HG02840 (cell line): ENCODE data around the gene PTPRE.

Source experiments
- ATAC-seq: cut with Tn5 transposase; IDR thresholded peaks from one replicate; pipeline ENCODE4 v1.9.1; 2021; ENCODE audit warnings: mild to moderate bottlenecking, moderate library complexity, moderate number of reproducible peaks; ENCODE audit not compliant: unreplicated experiment, low FRiP score

The PTPRE gene

DNA sequence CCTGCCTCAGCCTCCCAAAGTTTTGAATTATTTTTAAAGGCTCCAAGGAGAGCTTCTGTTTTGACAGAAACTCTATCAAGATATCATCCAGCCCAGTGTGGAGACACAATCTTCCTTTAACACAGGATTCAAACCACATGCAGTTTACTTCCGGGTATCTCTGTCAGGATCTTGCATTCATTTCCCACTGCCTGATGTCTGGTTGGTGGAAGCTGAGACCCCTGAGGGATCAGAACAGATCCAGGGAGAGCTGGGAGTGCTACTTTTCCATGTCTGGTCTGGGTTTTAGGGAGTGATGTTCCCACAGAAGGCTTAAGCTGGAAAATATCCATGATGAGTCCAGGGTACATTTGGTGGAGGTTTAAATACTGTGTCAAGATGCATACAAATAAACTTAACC, 16.7 kb downstream of the PTPRE start:
- ATAC-seq: no peak

DNA sequence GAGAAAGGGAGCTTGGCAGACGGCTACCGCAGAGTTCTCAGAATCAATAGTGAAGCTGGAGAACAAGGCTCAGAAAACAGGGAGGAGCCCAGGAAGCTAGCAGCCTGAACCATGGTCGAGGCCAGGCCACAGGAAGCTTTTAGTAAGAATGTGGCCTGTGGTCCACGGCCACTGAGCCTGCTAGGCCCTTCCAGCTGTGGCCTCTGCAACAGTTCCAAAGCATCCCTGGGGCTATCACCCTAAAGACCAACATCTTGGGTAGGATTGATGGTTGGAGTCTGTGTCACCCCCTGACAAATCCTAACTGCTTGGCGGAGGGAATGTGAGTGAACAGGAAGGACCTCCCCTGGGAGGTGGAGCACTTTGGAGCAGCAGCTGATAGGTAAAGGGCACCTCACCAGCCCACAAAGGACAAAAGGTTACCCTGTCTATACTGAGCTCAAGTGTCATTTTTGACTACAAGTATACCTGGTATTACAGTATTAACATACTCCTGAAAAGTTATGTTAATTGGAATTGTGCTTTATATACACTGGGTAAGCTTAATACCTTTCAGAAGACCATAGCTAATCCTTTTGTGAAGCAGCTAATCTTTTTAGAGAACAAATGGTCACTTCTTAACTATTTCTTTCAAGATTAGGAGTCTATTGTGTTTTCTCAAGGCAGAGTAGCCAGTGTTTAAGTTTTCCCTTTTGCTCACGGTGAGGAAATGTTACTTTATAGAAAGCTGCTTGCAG, 18.7 kb downstream of the PTPRE start:
- ATAC-seq: no peak

DNA sequence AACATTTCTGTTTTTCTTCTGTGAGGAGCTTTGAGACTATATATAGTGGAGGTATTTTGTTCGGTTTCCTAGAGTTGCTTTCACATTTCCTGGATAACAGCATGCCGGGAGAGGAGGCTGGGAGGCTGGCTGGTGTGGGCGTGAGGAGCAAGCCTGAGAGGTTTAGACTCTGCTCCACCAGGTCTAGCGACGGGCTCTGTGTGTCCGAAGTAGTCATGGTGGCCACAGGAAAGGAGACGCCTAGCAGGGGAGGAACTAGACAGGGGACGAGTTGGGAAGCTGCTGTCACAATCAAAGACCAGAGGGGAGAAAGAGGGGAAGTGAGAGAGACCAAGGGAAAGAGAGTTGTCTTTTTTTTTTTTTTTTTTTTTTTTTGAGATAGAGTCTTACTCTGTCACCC, 19.6 kb downstream of the PTPRE start:
- no peak for ATAC-seq

DNA sequence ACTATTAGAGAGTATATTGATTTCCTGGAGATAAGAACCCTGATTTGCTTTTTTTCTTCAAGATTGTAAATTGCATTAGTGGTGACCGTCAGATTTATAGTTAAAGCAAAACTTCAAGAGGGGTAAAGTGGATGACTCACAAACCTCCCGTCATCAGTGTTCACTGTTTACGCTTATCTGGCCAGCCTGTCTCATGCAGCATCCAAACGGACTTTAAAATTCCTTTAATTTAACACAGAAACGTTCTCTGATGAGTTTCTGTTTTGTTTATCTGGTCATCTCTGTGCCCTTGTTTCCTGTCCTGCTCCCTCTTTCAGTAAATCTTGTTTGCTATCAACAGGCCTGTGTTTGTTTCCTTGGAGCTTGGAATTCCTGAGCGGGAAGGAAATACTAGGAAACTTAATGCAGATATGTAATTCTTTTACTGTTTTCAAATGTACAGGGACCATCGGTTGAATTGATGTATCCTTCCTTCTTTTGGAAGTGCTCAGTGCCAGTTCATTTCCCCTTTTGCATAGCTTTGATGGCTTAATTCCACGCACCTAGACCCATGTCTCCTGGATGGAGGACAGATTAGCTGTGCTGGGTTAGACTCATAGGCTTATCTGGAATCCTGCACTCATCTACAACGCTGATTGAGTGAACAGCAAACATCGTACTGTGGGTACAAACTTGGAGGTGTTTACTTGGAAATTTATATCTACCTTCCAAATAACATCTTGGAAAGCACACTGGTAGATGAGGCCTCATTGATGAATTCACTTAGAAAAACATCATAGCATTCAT, 21.3 kb downstream of the PTPRE start:
- no peak for ATAC-seq

DNA sequence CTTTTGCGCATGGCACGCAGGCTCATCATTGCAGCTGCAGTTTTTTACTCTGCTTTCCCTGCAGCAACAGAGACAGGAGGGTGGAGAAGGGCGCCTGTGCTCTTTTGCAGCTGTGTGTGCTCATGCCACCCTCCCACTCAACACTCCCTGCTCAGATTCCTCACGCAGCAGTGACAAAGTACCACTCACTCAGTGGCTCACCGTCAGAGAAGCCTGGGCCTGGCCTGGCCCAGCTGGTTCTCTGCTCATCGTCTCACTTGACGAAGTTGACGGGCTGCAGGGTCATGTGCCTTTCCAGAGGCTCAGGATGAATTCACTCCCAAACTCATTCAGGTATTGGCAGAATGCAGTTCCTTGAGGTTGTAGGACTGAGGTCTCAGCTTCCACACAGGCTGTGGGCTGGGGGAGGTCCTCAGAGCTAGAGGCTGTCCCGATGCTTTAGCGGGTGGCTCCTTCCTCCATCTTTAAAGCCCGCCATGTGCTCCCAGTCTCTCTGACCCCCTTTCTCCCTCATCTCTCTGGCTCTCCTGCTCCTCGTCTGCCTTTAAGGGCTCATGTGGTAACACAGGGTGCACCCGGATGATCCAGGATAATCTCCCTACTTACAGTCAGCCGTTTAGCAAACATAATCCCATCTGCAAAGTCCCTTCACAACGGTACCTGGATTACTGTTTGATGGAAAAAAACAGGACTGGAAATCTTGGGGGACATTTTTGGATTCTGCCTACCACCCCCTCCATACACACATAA, 25.8 kb downstream of the PTPRE start:
- ATAC-seq: no peak

DNA sequence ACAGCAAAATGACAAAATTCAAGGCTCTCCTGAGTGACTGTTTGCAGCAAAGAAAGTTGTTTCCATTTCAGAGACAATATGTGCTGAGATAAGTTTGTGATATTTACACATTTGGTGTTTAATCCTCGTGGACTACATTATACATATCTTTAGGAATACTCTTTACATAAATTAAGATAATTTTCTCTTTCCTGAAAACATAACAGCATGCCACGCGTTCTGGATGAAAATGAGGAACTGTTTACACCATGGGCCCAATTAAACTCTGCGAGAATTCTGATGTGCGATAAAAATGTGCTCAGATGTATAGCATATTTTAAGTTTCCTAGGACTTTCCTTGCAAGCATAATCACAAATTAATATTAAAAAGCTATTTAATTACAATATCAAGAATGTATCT, 26.4 kb downstream of the PTPRE start:
- ATAC-seq: no peak

DNA sequence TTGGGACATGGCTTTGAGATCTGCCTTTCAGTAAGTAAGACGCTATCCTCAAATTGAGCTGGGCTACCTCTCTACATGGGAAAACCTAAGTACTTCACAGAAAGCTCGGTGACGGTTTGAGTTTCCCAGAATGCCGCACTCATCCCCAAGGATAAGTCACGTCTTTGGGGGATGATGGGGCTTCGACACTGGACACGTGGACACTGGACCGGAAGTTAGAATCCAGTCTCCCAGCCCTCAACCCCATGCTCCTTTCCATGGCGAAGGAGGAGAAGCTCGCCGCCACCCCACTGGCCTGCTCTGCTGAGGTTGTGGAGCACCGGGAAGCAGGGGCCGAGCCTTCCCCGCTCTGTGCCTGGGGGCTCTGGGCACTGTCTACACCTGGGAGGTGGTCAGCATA, 27.5 kb downstream of the PTPRE start:
- no peak for ATAC-seq

DNA sequence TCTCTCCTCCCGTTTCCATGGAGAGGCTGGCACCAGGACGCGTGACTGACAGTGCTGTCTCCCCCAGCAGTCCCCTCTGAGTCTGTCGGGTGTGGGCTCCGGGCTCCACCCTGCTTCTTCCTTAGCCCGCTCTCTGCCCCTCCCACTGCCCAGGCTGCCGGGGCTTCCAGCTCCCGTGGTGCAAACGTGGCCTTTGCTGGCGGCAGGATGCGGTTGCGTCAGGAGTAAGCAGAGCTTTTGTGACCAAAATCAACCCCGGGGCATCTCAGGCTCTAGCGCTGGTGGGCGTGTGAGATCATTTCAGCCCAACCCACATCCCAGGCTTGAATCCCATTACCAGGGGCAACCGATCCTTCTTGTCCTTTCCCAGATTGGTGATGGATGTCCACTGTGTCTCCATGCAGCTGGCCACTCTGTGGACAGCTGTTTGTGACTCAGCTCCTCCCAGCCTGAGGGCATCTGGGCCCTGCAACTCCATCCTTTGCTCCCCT, 28.2 kb downstream of the PTPRE start:
- ATAC-seq: no peak

DNA sequence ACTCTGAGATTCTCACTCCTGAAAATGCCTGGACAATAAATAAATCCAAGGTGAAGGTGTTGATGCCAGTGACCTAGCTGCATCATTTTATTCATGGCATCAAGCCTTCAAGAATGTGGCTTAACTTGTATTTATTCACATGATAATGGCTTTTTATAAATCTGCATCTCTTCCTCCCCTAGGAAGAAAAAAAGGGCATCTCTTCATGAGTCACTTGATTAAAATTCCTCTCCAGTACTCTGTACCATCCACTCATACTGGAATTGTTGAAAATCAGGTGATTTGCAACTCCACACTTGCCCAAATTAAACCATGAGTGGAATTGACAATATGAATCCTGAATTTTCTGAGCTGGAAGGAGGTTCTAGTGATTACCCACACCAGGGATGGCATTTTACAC, 30.2 kb downstream of the PTPRE start:
- no peak for ATAC-seq

DNA sequence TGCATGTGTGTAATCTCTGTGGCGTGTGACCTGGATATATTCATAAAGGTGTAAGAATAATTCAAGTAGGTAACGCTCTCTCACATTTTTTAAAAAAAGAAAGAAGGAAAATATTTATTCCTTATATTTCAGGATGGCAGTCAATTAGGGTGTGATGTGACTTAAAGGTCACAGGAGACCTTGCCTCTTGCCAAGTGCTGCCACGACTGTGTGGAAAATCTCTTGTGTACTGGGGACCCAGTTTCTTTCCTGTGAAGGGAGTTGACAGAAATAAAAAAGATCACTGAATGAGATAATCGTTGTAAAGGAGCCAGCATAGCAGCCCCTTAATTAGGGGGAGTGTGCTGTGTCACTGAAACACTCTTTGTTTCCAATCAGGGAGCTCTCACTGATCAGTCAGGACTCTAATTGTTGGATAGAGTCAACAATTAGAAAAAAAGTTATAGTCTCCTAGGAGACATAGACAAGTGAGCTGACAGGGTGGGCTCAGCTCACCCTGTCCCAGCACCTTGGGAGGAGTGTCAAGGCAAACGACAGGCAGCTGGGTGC, 31.1 kb downstream of the PTPRE start:
- ATAC-seq: no peak

DNA sequence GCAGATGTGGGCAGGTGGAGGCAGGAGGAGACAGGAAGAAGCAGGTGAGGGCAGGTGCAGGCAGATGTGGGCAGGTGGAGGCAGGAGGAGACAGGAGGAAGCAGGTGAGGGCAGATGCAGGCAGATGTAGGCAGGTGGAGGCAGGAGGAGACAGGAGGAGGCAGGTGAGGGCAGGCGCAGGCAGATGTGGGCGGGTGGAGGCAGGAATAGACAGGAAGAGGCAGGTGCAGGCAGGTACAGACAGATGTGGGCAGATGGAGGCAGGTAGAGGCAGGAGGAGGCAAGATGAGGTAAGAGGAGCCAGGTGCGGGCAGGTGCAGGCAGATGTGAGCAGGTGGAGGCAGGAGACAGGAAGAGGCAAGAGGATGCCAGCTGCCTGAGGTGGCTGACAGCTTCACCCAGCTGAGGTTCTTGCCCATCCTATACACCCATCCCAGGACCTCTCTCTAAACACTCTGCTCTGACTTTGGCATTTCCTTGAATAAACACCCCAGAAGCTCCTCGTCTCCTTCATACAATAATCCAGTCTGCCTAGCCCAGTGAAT, 33.0 kb downstream of the PTPRE start:
- ATAC-seq: no peak

DNA sequence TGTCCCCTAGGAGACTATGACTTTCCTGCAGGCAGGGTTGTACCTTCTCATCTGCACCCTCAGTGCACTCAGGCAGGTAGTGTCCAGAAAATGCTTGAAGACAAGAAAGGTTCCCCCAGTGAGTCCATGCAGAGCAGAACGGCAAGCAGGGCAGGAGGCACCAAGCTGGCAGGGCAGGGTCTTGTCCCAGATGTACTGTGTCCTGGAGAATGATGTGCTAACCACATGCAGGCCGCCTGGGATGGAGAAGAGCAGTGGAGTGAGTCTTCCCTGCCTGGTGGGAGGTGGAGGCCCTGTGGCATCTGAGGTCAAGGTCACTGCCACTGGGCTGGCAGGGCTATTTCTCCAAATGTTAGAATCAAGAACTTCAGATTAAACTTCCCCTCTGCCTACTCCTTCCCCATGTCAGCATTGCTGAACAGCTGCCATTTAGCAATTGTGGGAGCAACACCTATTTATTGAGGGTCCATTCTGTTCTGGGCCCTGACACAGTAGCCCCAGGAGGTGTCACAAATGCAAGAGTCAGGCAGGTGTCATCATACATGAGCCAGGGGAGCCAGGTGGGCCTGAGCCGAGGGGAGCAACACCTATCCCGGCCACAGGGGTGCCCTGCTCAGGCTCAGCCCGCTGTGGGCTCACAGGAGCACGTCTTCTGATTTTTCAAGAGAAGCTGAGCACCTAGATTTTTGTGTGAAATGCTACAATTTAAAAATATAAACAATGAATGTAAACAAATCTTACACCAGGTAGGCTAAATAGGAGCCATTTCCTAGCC, 34.1 kb downstream of the PTPRE start:
- ATAC-seq: no peak

DNA sequence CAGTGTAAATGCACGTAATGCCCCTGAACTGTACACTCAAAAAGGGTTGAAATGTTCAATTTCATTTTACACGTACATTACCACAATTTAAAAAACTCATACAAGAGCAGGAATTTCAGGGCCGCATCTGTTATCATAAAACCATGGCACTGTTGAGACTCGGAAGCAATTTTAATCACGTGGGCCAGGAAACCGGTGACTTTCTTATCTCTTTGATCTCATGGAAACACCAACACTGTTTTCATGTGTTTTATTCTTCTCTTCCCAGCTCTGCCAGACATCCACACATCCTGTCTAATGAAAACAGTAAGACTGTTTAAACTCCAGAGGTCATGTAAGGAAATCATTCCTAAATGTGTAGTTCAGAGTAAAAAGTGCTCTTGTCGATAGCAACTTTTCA, 35.9 kb downstream of the PTPRE start:
- no peak for ATAC-seq

DNA sequence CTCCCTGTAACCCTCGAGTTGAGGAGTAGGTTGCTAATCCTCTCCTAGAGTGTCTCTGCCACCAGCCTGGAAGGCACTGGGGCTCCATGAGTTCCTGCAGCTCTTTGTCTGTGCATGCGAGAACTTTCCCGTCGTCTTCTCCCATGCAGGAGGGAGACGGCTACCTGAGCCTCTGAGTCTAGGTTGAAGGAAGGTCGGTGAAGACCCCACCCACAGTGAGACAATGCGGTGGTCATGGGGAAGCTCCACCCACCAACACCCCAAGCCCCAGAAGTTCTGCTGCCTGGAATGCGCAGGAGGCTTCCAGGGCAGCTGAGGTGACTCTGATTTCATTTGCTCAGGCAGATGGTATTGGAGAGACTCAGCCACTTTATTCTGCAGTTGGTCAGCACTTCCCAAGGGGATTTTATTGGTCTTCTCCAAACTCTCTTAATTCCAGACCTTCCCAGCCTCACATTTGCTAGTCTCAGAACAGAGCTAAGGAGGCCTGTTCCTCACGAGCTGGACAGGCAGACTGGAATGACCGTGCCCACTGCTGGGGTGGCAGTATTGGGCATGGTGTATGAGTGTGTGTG, 36.5 kb downstream of the PTPRE start:
- no peak for ATAC-seq

DNA sequence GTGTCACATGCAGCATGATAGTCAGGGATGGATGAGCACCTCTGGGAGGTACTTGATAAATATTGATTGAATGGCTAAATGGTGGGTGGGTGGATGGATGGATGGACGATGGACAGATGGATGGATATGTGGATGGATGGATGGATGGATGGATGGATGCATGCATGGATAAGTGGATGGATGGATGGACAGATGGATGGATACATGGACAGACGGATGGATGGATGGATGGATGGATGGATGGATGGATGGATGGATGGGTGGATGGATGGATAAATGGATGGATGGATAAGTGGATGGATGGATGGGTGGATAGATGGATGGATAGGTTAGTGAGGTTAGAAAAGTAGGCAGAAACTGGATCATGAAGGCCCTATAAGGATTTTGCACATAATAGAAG, 37.4 kb downstream of the PTPRE start:
- no peak for ATAC-seq

DNA sequence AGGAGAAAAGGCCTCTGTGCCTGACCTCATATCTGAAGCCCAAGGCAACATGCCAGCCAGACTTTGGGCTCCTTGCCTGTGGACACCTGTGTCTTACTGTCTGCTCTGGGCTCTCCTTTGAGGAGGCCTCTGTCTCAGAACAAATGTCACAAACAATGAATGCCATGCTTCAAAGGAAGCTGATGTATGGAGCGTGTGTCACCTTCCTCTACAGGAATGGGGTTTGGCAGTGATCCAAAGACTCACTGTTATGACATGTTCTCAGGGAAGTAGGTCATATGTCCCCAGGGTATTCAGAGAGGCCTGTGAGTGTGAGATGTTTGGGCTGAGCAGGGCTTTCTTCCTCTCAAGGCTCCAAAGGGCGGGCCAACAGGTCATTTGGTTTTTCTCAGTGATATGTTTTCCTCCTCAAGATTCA, 38.4 kb downstream of the PTPRE start:
- no peak for ATAC-seq

DNA sequence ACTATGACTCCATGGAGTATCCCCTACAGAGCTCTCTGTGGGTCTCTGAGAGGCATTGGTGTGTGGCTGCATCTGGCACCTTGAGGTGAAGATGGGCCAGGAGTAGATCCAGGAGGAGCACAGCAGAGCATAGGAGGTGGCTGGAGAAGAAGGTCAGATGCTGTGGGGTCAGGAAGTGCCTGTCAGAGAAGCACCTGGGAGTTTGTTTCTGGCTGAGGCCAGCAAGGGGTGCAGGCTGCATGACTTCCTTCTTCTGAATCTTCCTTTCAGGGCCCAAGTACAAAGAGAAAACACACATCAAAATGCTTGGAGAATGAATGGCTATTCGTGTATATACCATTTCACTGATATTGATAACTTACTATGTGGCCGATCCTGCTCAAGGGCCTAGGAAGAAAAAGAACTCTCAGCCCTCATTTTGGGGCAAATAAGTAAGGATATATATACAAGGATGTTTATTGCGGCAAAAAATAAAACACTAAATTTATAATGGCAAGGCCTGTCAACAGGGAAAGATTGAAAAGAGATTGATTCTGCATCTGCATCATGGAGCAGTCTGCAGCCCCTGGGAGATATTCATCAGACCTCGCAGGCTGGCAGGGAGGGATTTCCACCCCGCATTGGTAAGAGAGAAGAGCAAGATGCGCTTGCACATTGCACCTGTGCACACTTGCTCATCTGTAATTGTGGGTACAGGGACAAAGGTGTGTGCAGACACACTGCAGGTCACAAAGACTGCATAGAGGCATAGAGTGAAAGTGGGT, 39.2 kb downstream of the PTPRE start:
- ATAC-seq: no peak

DNA sequence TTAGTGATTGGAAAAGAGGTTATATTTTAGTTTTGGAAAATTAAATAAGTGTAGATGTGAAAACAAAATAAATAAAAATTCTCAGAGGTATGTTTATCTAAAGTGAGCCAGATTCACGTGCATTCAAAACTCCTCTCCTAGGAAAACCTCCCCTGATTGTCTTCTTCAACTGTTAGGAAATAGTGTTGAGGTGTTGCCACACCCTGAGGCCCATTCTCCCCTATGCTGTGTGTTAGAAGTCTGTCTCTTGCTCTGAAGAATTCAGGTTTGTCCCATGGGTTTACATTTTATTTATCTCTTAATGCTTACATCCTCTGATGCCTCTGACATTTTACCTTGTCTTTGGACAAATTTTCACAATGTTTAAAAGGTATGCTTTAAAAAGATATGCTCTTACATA, 40.3 kb downstream of the PTPRE start:
- no peak for ATAC-seq

DNA sequence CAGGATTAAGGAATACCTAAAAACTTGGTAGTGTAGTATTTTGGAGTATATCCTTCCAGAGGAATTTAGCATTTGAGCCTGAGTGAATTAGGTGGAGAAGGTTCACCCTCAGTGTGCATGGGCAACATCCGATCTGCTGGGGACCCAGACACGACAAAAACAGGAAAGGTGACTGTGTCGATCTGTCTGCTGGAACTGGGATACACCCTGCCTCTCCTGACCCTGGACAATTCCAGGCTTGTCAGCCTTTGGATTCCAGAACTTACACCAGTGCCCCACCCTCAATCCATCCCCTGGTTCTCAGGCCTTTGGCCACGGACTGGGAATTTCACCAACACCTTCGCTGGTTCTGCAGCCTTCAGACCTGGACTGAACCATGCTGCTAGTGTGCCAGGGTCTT, 41.9 kb downstream of the PTPRE start:
- no peak for ATAC-seq
